ENCODE results near the gene TTC7B.

The TTC7B gene

DNA sequence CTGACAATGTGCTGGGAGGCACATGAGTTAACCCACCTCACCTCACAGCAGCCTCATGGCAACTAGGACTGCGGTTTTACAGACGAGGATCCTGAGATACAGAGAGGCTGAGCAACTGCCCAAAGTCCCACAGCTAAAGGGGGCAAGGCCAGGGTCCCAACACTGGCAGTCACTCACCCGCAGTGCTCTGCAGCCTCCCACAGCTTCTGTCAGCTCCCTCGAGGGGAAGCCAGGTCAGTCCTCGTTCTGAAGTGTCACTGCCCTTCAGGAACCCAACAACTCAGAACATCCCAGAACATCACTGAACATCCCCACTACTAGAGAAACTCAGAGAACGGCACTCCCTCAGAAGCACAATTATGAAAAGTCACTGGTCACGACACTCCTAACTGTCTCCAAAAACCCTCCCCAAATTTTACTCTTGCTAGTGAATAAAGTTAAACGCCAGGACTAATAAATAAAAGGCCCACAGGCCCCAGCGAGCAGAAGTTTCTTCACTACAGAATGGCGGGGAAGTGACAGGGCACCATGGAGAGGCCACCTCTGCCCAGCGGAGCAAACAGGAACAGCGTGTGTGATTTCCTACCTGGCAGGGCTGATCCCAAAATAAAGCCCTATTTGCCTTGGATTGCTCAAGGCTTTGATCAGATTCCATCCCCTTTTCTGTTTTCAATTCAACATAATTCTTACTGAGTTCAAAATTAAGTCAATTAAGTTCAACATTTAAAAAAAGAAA lies 75.1 kb downstream of the TTC7B start:
- DNase-seq (ENCODE audit: low spot score), result no peak

DNA sequence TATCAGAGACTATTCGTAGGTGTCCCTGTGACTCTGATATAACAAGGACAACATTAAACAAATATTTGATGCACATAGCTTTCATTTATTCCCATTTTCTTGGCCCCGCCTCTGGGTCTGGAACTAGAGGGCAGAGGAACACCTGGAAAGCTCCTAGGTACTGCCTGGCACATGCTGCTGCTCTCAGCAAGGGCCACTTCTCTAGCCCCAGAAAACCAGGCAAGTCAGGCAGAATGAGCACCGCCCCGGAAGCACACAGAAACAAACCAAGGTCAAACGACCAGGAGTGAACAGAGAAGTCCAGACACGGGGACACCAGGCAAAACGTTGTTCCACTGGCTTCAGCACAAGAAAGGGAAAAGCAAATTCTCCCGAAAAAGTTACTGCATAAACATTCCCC lies 76.1 kb downstream of the TTC7B start:
- DNase-seq (ENCODE audit: low spot score), result no peak

DNA sequence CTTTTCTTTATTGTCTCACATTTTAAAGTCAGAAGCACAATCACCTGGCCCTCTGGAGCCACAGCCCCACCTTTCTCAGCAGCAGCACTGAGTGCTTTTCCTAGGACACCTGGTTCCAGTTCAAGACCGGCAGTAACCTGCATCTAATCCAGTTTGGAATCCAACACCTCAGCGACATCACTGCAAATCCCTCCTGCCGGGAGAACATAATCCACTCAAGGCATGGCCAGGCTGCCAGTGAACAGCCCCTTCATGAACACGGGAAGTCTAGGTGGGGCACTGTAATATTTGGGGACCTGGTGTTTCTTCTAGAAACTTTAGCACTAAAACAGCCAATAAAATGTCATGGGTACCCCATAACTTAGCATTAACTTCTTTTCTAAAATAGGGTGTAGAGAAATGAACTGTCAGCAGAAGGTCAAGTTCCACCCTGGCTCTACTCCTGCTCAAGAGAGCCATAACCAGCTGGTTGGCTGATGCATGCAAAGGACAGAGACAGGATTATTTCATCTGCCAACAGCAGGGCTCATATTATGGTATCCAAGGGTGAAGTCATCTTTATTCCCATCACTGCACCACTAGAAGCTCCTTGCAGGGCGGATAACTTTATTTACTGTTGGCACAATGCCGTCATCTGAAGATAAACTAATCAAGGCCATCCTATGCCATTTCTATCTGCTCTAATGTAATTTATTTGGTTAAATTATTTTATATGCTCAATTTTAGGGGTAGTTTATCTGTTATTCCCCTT lies 76.7 kb downstream of the TTC7B start:
- no peak for DNase-seq (ENCODE audit: low spot score)

DNA sequence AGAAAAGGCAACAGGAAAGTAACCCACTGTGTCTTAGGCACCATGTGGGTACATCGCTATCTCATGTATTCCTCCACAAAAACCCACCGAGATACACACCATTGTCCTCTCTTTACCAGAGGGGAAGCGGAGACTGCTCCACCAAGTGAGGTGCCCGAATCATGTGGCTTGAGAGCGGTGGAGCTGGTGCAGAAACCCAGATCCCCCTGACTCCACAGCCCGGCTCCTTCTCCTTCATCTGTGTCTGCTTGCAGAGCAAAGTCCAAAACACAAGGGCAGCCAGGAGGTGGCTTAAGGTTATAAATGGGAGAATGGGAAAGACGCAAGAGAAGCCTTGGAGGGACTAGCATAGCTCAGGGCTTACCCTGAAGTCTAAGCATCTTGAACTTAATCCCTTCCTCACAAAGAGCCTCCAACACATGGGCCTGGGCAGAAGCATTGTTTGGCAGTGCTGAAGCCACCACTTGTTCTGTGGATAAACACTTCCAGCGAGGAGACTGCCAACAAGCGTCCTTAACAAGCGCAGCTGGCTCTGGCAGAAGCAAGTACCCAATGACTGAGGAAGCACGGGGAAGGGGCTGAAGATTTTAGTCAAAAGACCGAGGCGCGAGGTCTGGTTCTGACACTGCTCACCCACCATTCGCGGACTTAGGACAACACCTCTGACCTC lies 83.0 kb downstream of the TTC7B start:
- peak; percentile 95 for DNase-seq (ENCODE audit: low spot score)

DNA sequence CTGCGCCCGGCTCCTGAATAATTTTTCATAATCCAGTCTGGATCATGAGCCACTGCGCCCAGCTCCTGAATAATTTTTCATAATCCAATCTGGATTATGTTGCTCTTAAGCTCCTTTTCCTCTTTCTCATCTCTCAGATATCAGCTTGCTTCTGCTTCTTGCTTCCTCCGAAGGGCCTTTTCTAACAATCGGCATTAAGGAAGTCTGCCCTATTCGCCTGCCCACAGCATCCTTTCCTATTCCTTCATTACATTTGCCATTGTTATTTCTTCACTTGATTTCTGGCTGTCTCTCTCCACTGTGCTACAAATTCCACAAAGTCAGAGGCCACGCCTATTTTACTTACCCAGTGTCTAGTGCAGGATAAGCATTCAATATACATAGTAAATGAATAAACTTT lies 83.5 kb downstream of the TTC7B start:
- no peak for DNase-seq (ENCODE audit: low spot score)

DNA sequence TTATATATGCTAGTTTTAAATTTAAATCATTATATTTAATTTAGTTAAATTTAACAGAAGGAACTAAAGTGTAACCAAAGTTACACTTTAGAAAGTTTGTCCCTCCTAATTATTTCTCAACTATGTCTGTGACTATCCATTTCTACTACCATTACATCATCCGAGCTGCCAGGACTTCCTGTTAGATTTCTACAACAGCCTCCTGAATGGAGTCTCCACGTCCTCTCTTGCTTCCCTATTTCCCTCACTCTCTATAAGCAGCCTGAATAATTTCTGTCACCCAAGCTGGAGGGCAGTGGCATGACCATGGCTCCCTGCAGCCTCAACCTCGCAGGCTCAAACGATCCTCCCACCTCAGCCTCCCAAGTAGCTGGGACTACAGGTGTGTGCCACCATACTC lies 84.1 kb downstream of the TTC7B start:
- DNase-seq (ENCODE audit: low spot score), result no peak

DNA sequence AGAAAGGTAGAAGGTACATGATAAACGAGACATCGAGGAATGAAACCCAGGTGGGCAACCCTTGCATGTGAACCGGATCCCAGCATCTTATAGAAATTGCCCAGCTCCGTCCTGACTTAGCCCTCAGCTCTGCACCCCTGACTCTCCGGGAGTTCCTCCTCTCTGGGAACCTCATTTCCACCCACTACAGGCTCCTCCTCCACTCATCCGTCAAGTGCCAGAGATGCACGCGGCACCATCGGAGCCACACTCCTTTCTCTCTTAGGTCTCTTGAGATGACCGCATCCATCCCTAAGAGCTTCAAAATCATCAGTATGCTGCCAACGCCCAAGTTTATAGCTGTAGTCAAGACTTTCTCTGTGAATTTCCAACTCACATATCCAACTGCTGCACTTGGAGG lies 84.7 kb downstream of the TTC7B start:
- no peak for DNase-seq (ENCODE audit: low spot score)

DNA sequence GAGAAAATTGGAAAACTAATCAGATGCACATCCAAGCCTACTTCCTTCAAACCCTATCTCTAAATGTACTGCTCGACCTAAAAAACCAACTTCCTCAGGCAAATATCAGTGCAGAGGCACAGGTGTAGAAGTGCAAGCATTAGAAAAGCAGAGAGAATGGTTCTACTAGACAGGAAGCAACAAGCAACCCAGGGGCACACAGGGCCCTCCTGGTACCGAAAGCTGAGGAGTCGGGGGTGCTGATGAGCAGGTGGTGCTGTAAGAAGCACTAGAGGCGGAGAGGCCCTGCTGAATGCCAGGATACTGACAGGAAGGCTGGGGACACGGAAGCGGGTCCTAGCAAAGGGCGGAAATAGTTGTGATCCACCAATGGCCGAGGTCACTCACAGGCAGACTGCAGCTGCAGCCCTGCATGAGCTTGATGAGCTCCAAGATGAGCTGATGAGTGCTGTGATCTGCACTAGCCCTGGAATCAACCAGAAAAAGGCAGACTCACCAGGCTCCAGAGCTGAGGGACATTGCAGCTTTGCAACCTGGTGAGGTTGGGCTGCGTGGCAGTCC lies 85.9 kb downstream of the TTC7B start:
- DNase-seq (ENCODE audit: low spot score), result no peak

DNA sequence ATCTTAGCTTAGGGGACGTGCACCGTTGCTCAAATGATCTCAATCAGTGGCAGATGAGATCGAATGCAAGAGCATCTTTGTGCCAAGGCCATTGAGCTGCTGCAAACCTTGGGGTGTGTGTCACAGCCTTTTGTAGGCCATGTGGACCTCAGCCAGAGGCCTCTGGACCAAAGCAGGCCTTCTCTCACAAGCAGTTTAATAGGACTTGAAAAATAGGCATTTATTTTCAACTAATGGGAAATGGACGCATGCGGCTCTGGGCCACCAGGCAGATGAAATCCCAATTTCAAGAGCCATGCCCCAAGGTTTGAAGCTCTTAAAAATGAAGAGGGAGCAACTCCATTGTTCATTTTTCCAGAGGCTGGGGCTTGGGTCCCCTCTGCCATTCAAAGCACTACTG lies 87.3 kb downstream of the TTC7B start:
- DNase-seq (ENCODE audit: low spot score), result no peak

DNA sequence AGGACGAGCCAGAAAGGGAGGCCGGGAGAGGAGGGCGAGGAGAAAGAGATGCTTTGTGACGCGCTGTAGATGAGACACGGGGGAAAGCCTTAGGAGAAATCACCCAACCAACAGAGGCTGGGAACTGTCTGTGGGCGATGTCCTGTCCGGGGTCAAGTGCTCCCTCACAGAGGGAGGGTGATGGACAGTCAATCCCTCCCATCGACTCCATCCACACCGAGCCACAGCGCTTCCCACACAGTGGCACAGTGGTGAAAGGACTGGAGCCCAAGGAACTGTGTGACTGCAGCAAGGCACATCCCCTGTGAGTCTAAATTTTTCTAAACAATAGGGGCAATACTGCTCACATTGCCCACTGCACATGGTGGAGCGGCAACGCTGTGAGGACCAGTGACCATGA lies 89.1 kb downstream of the TTC7B start:
- peak; percentile 63 for DNase-seq (ENCODE audit: low spot score)

DNA sequence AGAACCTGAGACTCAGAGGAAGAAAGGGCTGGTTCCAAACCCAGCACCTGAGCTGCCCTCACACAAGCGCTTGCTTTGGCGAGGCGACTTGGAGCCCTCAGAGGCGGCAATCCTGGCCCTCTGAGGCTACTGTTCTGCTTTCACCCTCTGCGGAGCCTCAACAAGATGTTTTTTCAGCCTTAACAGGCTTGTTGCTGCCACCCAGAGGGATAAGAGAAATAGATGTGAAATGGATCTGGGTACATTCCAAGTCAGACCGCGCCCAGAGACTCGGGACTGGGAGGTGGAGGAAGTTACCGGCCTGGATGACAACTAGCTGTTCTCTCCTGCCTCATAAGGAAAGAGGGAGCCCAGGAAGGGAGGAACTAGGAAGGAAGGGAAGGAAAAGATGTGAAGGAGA lies 89.6 kb downstream of the TTC7B start:
- peak; percentile 88 for DNase-seq (ENCODE audit: low spot score)

DNA sequence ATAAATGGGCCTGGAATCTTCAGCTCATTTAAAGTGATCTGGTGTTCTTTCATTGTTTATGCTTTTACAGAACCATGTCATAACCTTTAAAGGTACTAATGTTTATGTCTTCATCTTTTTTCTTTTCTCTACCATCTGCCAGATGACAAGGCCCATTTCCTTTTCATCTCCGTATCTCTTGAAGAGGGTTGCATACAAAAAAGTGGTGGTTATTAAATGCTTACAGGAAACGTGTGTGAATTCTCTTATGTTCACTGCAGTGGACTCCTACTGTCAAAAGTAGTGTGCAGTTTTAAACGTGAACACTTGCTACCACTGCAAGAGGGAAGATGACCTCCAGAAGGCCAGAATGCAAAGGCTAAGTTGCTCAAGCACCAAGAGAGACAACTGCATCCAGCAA lies 91.4 kb downstream of the TTC7B start:
- no peak for DNase-seq (ENCODE audit: low spot score)

DNA sequence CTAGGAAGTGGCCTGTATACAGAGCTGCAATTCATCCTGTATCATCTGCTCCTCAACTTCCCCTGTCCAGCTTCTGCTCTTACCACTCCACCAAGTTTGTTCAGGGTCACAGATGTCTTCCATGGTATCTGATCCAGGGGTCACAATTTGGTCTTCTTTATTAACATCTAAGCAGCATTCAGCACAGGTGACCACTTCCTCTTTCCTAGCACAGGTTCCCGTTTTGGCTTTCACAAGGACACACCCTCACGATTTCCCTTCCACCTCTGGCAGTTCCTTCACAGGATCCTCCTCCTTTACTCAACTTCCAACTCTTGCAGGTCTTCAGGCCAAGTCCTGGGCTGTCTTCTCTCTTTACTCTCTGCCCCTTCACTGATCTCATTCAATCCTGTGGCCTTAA lies 93.6 kb downstream of the TTC7B start:
- no peak for DNase-seq (ENCODE audit: low spot score)

DNA sequence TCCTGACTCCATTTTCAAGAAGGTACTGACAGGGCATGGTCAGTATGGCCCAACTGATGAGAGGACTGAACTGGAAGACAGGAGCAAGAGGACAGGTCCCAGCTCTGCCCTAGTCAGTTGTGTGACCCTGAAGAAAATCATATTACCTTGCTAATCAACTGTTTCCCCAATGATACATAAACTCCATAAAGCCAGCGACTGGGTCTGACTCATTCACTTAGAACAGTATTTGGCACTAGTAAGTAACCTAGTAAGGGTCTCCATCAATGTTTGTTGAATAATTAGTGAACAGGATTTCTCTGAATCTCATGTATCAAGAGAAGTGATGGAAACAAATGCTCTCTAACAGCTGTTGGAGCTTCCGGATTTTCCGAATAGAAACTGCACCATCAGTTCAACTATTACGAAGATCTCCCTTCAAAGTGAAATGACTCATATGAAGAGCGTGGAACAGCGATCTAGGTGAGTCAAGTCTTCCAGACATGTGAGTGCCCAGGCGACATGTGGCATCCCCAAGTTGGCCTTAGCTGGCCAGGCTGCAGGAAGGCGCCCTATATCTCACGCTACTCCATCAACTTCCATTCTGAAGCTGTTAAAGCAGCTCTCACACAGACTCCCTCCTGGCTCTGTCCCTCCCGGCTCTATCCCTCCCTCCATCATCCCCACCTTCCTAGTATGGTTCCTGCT lies 94.5 kb downstream of the TTC7B start:
- DNase-seq (ENCODE audit: low spot score), result no peak

DNA sequence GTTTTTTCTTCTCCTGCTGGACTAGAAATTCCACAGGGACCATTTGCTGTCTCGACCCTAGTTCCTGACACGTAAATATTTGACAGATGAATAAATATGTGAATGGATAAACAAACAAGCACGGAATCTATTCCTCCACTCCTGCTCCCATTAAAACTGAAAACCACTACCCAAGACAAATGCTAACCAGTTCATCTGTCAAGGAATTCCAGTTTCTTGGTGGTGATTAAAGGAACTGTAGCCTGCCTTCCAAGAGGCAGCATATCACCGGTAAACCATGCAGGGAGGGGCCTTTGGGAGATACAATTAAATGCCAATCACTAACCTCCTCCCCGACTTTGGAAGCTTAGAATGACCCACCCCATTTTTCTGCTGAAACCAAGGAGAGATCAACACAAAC lies 95.4 kb downstream of the TTC7B start:
- no peak for DNase-seq (ENCODE audit: low spot score)

DNA sequence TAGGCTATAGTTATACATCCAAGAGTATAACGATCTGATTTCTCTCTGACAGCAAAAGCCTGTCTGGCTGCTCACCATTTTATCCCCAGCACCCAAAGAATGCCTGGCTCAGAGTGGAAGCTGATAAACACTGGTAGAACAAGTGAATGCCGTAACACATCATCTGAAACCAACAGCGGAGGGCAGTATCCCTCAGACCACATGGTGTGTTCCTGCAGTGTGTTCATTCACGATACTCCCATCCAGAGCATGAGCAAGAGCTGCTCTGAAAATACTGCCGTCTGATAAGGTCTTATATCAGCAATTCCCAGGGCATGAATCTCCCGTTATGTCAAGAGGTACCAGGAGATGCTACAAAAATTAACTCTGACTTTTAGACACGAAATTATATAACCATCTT lies 95.9 kb downstream of the TTC7B start:
- peak; percentile 86 for DNase-seq (ENCODE audit: low spot score)

DNA sequence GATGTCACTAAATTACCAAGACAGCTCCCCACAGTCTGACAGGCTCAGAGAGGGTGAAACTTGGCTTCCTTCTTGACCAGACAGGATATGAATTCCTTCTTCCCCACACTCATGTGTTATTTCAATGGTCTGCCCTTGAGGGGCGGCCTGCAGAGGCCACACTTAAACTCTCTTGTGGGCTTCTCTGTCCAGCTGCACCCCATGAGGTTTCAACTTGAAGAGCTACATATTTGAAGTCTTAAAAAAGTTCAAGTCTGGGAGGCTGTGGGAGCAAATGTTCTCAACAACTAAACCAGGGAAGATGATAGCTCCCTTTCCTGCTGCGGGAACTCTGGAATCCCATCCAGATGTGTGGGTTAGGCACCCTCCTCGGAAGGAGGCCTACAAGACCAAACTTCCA lies 98.3 kb downstream of the TTC7B start:
- DNase-seq (ENCODE audit: low spot score), result no peak

DNA sequence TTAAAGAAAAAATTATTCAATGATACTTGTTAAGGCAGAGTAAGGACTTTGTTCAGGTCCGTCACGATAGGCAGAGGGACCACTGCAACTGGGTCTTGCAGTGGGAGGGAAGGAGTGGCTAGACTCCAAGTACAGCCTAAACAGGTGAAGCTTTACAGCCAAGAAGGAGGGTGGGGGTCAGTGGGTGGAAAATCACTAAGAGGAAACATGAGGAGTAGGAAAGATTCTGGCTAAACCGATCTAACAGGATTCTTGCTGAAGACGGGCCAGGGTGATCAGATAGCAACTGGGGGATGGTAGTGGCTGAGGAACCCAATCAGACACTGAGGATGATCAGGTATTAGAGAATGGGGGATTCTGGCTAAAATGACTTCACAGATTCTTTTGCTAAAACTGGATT lies 100.2 kb downstream of the TTC7B start:
- no peak for DNase-seq (ENCODE audit: low spot score)

DNA sequence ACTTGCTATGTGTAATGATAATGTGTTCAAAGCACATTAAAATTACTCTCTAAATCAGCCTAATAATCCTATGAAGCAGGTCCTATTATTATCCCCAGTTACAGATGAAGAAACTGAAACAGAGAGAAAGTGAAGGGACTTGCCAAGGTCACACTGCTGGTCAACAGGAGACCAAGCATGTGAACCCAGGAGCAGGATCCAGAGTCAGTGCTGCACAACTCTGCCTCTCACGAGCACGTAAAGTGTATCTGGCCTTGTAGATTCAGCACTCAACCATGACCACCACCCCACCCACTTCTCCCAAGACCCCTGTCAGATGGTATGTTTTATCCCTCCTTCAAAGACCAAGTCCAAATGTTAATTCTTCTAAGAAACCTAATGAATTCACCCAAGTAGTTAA lies 100.7 kb downstream of the TTC7B start:
- no peak for DNase-seq (ENCODE audit: low spot score)

DNA sequence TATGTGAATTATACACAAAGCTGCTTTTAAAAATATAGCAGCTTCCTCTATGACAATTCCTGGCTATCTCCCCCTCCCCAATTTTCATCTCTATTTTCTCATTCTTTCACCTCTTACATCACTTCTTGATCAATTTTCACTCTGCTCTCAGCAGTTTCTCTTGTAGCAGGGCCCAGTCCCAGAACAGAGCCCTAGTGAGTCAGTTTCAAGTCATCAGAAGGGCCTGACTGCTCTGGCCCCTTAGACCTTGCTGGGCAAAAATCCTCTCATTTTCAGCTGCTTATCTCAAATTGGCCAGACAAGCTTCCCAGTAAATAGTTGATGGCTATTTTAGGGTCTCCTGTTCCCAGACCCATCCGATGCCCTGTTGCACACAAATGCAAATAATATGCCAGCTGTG lies 101.4 kb downstream of the TTC7B start:
- DNase-seq (ENCODE audit: low spot score), result no peak

DNA sequence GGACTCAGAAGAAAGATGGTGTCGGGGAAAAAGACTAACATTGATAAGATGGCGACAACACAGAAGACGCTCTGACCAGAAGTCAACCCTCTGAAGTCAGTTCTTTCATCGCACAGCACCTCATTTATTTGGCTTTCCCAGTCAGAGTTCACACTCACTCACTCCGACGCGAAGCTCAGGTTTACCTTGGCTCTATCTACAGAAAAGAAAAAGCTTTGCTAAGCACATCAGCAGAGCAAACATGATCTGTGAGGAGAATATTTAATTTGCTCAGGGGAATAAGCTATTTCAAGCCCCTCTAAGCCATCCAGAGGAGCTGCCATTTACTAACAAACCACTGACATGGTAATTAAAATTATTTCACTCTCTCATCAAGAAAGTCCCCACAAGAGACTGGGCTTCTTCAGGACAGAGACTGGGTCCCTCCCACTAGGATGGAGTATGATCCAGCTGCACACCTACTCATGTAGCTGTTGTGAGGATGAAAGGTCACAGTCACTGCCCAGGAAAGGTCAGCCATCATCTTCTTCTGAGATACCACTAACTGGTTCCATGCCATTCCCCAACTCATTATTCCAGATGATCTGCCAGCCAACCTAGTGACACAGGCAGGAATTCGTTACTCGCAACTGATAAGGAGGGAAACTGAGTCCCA lies 111.4 kb downstream of the TTC7B start:
- DNase-seq (ENCODE audit: low spot score), result no peak

Data from pons (tissue), 1 donor.